HFFc6 (cell line): Measurements from ENCODE around the gene ORC1. TPM values are rescaled to one million over a fixed set of nuclear protein-coding genes. Genes with fewer than 3 reads are reported as not detected.

Source experiments
- DNase-seq: peaks from one replicate; pipeline ENCODE4 v3.0.0-alpha.2; 2018
- H3K27ac Mint-ChIP-seq: 2 replicates; pipeline ENCODE4 v1.8.0; 2020; ENCODE audit warnings: mild to moderate bottlenecking, mixed read lengths
- H3K27me3 Mint-ChIP-seq: 2 replicates; pipeline ENCODE4 v1.8.0; 2021; ENCODE audit warnings: mild to moderate bottlenecking, moderate library complexity, mixed read lengths; ENCODE audit not compliant: insufficient read depth
- H3K36me3 Mint-ChIP-seq: 2 replicates; pipeline ENCODE4 v1.8.0; 2021; ENCODE audit warnings: low read depth, mixed read lengths
- H3K4me1 Mint-ChIP-seq: 2 replicates; pipeline ENCODE4 v1.8.0; 2020; ENCODE audit warnings: low read depth, mixed read lengths
- H3K4me3 Mint-ChIP-seq: 2 replicates; pipeline ENCODE4 v1.8.0; 2020; ENCODE audit warnings: mild to moderate bottlenecking, moderate library complexity, mixed read lengths
- H3K9me3 Mint-ChIP-seq: 2 replicates; pipeline ENCODE4 v1.8.0; 2020; ENCODE audit warnings: mild to moderate bottlenecking, mixed read lengths
- CTCF ChIP-seq: fragments of 200-600 bp; sonication (generic); IDR thresholded peaks from 2 replicates; pipeline ENCODE4 v1.5.0; 2021; ENCODE audit warnings: antibody characterized with exemption, mild to moderate bottlenecking
- total RNA-seq, 6 experiments: library from RNA; stranded (reverse); fragmentation: NEBNext Ultra II Directional; extraction: Animal tissue kit (Norgen Biotek cat#: 25700); gene quantifications; 2 replicates in 1 of 6; 3 replicates in 5 of 6; pipeline ENCODE4 v1.2.3, GENCODE V29; 2021

ORC1 gene
- total RNA-seq, 6 experiments from 2014 or later = 3.1 to 8.3 (median 6.7) TPM

- Mint-ChIP-seq H3K4me1 (peaks cover 35% of the 10 kb centered on the region), H3K9me3 (no peaks in the 10 kb centered on the region), H3K36me3 (peaks cover 10% of the 10 kb centered on the region), H3K27ac (no peak overlapping the region), H3K4me3 (peak overlapping the region; percentile 15; the same call in 1 of the 2 replicates), H3K27me3 (peaks cover 2% of the 10 kb centered on the region)
- no peak for TF ChIP-seq CTCF
- no peak for DNase-seq
These were observed 37.0 kb downstream of the ORC1 start for GRCh38 chr1:52367272-52367671.

GRCh38 chr1:52366517-52366827, 37.8 kb downstream of the ORC1 start:
- no peak for TF ChIP-seq CTCF
- Mint-ChIP-seq H3K36me3 (peaks cover 15% of the 10 kb centered on the region), H3K9me3 (no peaks in the 10 kb centered on the region), H3K4me1 (peaks cover 35% of the 10 kb centered on the region), H3K4me3 (peak overlapping the region; percentile 96), H3K27ac (no peak overlapping the region; the same call in 1 of the 2 replicates), H3K27me3 (peaks cover 2% of the 10 kb centered on the region)
- DNase-seq = no peak

- peak; percentile 44 for TF ChIP-seq CTCF
- peak; percentile 97 for DNase-seq
- Mint-ChIP-seq H3K9me3 (no peaks in the 10 kb centered on the region), H3K27ac (peak within 1 kb of the TSS; percentile 97), H3K4me1 (peaks cover 35% of the 10 kb centered on the region), H3K36me3 (peaks cover 16% of the 10 kb centered on the region), H3K4me3 (peak within 1 kb of the TSS; percentile 96), H3K27me3 (peaks cover 2% of the 10 kb centered on the region)
These were observed 38.3 kb downstream of the ORC1 start, which contains the start of gene CC2D1B for GRCh38 chr1:52365746-52366516. TSS of gene CC2D1B (minus strand) at chr1:52366205. CDS start at chr1:52364620, 1,585 bp downstream.

- Mint-ChIP-seq H3K36me3 (peaks cover 16% of the 10 kb centered on the region), H3K4me3 (peak overlapping the region; percentile 96), H3K27ac (peak overlapping the region; percentile 97), H3K27me3 (peaks cover 2% of the 10 kb centered on the region), H3K9me3 (no peaks in the 10 kb centered on the region), H3K4me1 (peaks cover 35% of the 10 kb centered on the region)
- no peak for TF ChIP-seq CTCF
- peak; percentile 55 for DNase-seq
These were observed 39.0 kb downstream of the ORC1 start for GRCh38 chr1:52365071-52365745.

GRCh38 chr1:52364235-52364839, 39.9 kb downstream of the ORC1 start:
- no peak for DNase-seq
- H3K36me3 Mint-ChIP-seq = peaks cover 16% of the 10 kb centered on the region
- peaks cover 35% of the 10 kb centered on the region for H3K4me1 Mint-ChIP-seq
- H3K9me3 Mint-ChIP-seq = no peaks in the 10 kb centered on the region
- H3K27me3 Mint-ChIP-seq = peaks cover 2% of the 10 kb centered on the region
- H3K27ac Mint-ChIP-seq = peak overlapping the region; percentile 97
- peak overlapping the region; percentile 96 for H3K4me3 Mint-ChIP-seq
- no peak; the same call in 1 of the 2 replicates for TF ChIP-seq CTCF
